Thyroid gland (tissue), 4 donors: ENCODE data around the gene FNDC7. TPM values are rescaled to one million over a fixed set of nuclear protein-coding genes. Genes with fewer than 3 reads are reported as not detected.
"Not testable (repeated sequence)": the region's sequence is repeated elsewhere in the genome, so short reads cannot be mapped to it uniquely, and the experiment has no call there.

Experiments
- DNase-seq, 2 donors: peaks; one replicate each; pipeline ENCODE4 v3.0.0-alpha.2; 2019
- H3K27ac ChIP-seq, 3 donors: fragments of 200-600 bp; sonication (generic); 1 replicate in 2 of 3; 2 replicates in 1 of 3; pipeline ENCODE4 v1.5.1; 2016 to 2019; ENCODE audit warnings: mild to moderate bottlenecking in 1 of 3, moderate library complexity in 1 of 3
- H3K27me3 ChIP-seq: fragments of 200-600 bp; sonication (generic); one replicate; pipeline ENCODE4 v1.5.1; 2019
- H3K36me3 ChIP-seq, 2 donors: fragments of 200-600 bp; sonication (generic); one replicate each; pipeline ENCODE4 v1.5.1; 2016 to 2019
- H3K4me1 ChIP-seq, 2 donors: fragments of 200-600 bp; sonication (generic); one replicate each; pipeline ENCODE4 v1.5.1; 2017 to 2019
- H3K4me3 ChIP-seq, 3 donors: fragments of 200-600 bp; sonication (generic); replicated peaks in 1 of 3; 1 replicate in 2 of 3; 2 replicates in 1 of 3; pipeline ENCODE4 v1.5.1; 2016; ENCODE audit warnings: mild to moderate bottlenecking in 1 of 3
- H3K9me3 ChIP-seq: fragments of 200-600 bp; sonication (generic); one replicate; pipeline ENCODE4 v1.5.1; 2017
- CTCF ChIP-seq, 6 experiments: fragments of 200-600 bp in 3 of 6; fragments of 450-650 bp in 3 of 6; sonication (generic) in 3 of 6; IDR thresholded peaks; one replicate each; pipeline ENCODE4 v1.5.1; 2016 to 2019; ENCODE audit warnings: antibody characterized with exemption in 6 of 6, mild to moderate bottlenecking in 2 of 6, inconsistent platforms in 1 of 6, moderate library complexity in 1 of 6
- POLR2A ChIP-seq, 2 donors: fragments of 450-650 bp; IDR thresholded peaks; one replicate each; pipeline ENCODE4 v1.6.1; 2017; ENCODE audit warnings: antibody characterized with exemption in 2 of 2, mild to moderate bottlenecking in 2 of 2, moderate library complexity in 1 of 2
- WGBS, 2 donors: methylation state at CpG; one replicate each; pipeline ENCODE4 v1.1.5; 2017; 5-methylcytosine and 5-hydroxymethylcytosine counted together
- intact Hi-C: fragments of 100-400 bp; cut with DNase I; formaldehyde crosslinking; loops from one replicate; pipeline ENCODE4 v1.15.1; 2023
- total RNA-seq, 4 donors: library from RNA; depleted of rRNA; stranded (reverse); fragments of >200 nt; gene quantifications; one replicate each; pipeline ENCODE4 v1.2.3, GENCODE V29; 2016

The FNDC7 gene
- total RNA-seq, 4 donors from 2014 or later = not detected

DNA sequence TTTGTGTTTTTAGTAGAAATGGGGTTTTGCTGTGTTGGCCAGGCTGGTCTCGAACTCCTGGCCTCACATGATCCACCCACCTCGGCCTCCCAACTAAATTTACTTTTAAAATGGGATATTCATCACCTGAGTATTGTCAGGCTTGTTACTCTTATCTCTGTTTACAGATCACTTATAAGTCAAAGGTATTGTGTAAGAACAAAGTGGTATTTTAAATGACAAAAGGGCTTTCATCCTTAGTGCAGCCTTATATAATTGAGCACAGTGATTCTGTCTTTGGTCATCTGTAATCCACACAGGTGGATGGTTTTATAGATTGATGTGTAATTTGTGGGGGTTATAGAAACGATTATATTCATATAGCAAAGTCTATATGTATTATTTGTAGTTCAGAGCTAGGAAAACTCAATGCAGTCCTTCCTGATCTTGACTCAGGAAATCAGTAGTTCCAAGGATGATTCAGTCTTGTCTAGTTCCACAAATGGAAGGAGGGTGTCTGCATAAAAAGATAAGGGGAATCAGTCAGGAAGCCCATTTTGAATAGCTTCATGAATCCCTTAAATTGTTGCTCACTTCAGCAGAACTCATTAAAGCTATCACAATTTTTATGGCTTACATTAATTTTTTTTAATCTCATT, 68.3 kb downstream of the FNDC7 start:
- Histone ChIP-seq H3K4me1 (no peaks in the 10 kb centered on the region), H3K4me3 (no peak overlapping the region), H3K36me3 (peaks cover 26 to 49% of the 10 kb centered on the region in 2 donors), H3K27me3 (no peaks in the 10 kb centered on the region), H3K27ac (no peak overlapping the region), H3K9me3 (no peaks in the 10 kb centered on the region)
- intact Hi-C loops = no loop called here
- 94% methylated on average over 3 of the region's 3 CpGs for WGBS, 2 donors
- DNase-seq = no peak
- TF ChIP-seq CTCF (IDR thresholded peaks at IDR 0.05) (no peak), POLR2A (IDR thresholded peaks at IDR 0.05) (no peak)

DNA sequence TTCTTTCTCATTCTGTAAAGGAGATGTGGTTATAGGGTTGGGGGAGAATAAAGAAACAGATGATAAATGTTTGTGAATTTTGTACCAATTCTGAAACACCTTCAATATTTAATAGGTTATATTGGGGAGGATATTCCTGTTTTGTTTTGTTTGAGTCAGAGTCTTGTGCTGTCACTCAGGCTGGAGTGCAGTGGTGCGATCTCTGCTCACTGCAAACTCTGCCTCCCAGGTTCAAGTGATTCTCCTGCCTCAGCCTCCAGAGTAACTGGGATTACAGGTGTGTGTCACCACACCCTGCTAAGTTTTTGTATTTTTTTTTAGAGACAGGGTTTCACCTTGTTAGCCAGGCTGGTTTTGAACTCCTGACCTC, 68.9 kb downstream of the FNDC7 start:
- DNase-seq, H3K27ac ChIP-seq, H3K4me3 ChIP-seq, H3K27me3 ChIP-seq, H3K9me3 ChIP-seq, intact Hi-C loops, H3K4me1 ChIP-seq: not testable (repeated sequence)
- H3K36me3 ChIP-seq = peaks cover 27 to 50% of the 10 kb centered on the region in 2 donors
- WGBS, 2 donors = 96 to 100% methylated on average over 1 of the region's 1 CpG

- 96 to 99% methylated on average over 6 of the region's 6 CpGs for WGBS, 2 donors
- Histone ChIP-seq H3K27me3 (no peaks in the 10 kb centered on the region), H3K36me3 (peaks cover 27 to 36% of the 10 kb centered on the region in 2 donors), H3K9me3 (no peaks in the 10 kb centered on the region), H3K4me1 (no peaks in the 10 kb centered on the region), H3K4me3 (no peak overlapping the region), H3K27ac (no peak overlapping the region)
- intact Hi-C loops = no loop called here
- DNase-seq = no peak
- TF ChIP-seq CTCF (IDR thresholded peaks at IDR 0.05) (no peak), POLR2A (IDR thresholded peaks at IDR 0.05) (no peak)
Observed at GRCh38 chr1:108785264-108785663, 72.6 kb downstream of the FNDC7 start.

DNA sequence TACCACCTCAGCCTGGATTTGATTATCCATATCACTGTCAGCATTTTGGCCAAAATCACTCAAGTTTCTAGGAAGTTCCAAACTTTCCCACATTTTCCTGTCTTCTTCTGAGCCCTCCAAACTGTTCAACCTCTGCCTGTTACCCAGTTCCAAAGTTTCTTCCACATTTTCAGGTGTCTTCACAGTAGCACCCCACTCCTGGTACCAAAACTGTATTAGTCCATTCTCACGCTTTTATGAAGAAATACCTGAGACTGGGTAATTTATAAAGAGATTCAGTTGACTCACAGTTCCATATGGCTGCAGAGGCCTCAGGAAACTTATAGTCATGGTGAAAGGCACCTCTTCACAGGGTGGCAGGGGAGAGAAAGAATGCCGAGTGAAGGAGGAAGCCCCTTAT, 73.2 kb downstream of the FNDC7 start:
- Histone ChIP-seq H3K9me3 (no peaks in the 10 kb centered on the region), H3K27me3 (no peaks in the 10 kb centered on the region), H3K36me3 (peaks cover 27 to 36% of the 10 kb centered on the region in 2 donors), H3K4me1 (no peaks in the 10 kb centered on the region), H3K27ac (no peak overlapping the region), H3K4me3 (no peak overlapping the region)
- no peak for TF ChIP-seq POLR2A (IDR thresholded peaks at IDR 0.05)
- no peak for TF ChIP-seq CTCF (IDR thresholded peaks at IDR 0.05)
- 94 to 99% methylated on average over 2 of the region's 2 CpGs for WGBS, 2 donors
- DNase-seq = no peak
- intact Hi-C loops = no loop called here

- no peak overlapping the region for H3K4me3 ChIP-seq
- TF ChIP-seq CTCF (IDR thresholded peaks at IDR 0.05) (no peak), POLR2A (IDR thresholded peaks at IDR 0.05) (no peak)
- H3K36me3 ChIP-seq = peaks cover 16 to 24% of the 10 kb centered on the region in 2 donors
- H3K27ac ChIP-seq = no peak overlapping the region
- no peaks in the 10 kb centered on the region for H3K9me3 ChIP-seq
- no peaks in the 10 kb centered on the region for H3K27me3 ChIP-seq
- intact Hi-C loops = no loop called here
- no peak for DNase-seq
- 97 to 100% methylated on average over 1 of the region's 1 CpG for WGBS, 2 donors
- H3K4me1 ChIP-seq = no peaks in the 10 kb centered on the region
Observed at GRCh38 chr1:108791790-108792189, 79.1 kb downstream of the FNDC7 start.

Other genes starting within 250 kb of the FNDC7 start
- gene EEIG2, start 152.8 kb upstream of the FNDC7 start, total RNA-seq = 10 to 100 TPM in 1 of 4 donors, 1 to 10 TPM in 3; 7.4 to 11.8 (median 8.2) TPM
- gene HENMT1, start 51.8 kb upstream of the FNDC7 start, total RNA-seq = 1 to 10 TPM; 1.5 to 7.3 (median 3.2) TPM
- 10 to 100 TPM; 25.0 to 41.0 (median 29.8) TPM for gene PRPF38B, start 20.6 kb upstream of the FNDC7 start, total RNA-seq
- 100 to 1,000 TPM in 3 of 4 donors, 10 to 100 TPM in 1; 82.6 to 223 (median 100) TPM for gene STXBP3, start 33.8 kb downstream of the FNDC7 start, total RNA-seq
- 1 to 10 TPM in 1 of 4 donors, not detected in 3; 6.2 TPM for gene AKNAD1, start 144.2 kb downstream of the FNDC7 start, total RNA-seq
- gene GPSM2, start 164.1 kb downstream of the FNDC7 start, total RNA-seq = 10 to 100 TPM in 1 of 4 donors, 1 to 10 TPM in 3; 1.3 to 15.5 (median 6.1) TPM